ENCODE results near the gene EVC2.

The EVC2 gene

GRCh38 chr4:5742968-5743367 is 34.6 kb upstream of the EVC2 start:
- no peak overlapping the region for H3K27ac ChIP-seq
- TF ChIP-seq ZFX (IDR thresholded peaks at IDR 0.05; ENCODE audit: borderline replicate concordance) (no peak), CTCF (IDR thresholded peaks at IDR 0.05) (no peak)

GRCh38 chr4:5742388-5742787 is 34.0 kb upstream of the EVC2 start:
- no peak for TF ChIP-seq CTCF (IDR thresholded peaks at IDR 0.05)
- no peak for TF ChIP-seq ZFX (IDR thresholded peaks at IDR 0.05; ENCODE audit: borderline replicate concordance)
- no peak overlapping the region for H3K27ac ChIP-seq

- TF ChIP-seq ZFX (IDR thresholded peaks at IDR 0.05; ENCODE audit: borderline replicate concordance) (no peak), CTCF (IDR thresholded peaks at IDR 0.05) (no peak)
- no peak overlapping the region for H3K27ac ChIP-seq
Measured at GRCh38 chr4:5738061-5738460, 29.7 kb upstream of the EVC2 start.

- no peak for TF ChIP-seq CTCF (IDR thresholded peaks at IDR 0.05)
- no peak for TF ChIP-seq ZFX (IDR thresholded peaks at IDR 0.05; ENCODE audit: borderline replicate concordance)
- H3K27ac ChIP-seq: no peak overlapping the region
Measured at GRCh38 chr4:5735463-5735862, 27.1 kb upstream of the EVC2 start.

GRCh38 chr4:5734853-5735252 is 26.5 kb upstream of the EVC2 start:
- TF ChIP-seq CTCF (IDR thresholded peaks at IDR 0.05): no peak
- no peak for TF ChIP-seq ZFX (IDR thresholded peaks at IDR 0.05; ENCODE audit: borderline replicate concordance)
- H3K27ac ChIP-seq: no peak overlapping the region

- TF ChIP-seq CTCF (IDR thresholded peaks at IDR 0.05) (no peak), ZFX (IDR thresholded peaks at IDR 0.05; ENCODE audit: borderline replicate concordance) (no peak)
- no peak overlapping the region for H3K27ac ChIP-seq
Measured at GRCh38 chr4:5732158-5732557, 23.8 kb upstream of the EVC2 start.

GRCh38 chr4:5730993-5731990 is 22.9 kb upstream of the EVC2 start:
- TF ChIP-seq ZFX (IDR thresholded peaks at IDR 0.05; ENCODE audit: borderline replicate concordance): no peak
- no peak overlapping the region for H3K27ac ChIP-seq

Measured in 22Rv1 (cell line).